Measurements from ENCODE around the gene CDC42EP4. TPM values are rescaled to one million over a fixed set of nuclear protein-coding genes. Genes with fewer than 3 reads are reported as not detected.

CDC42EP4 gene
- total RNA-seq, 1 experiment from 2014 or later = 48.4 TPM

DNA sequence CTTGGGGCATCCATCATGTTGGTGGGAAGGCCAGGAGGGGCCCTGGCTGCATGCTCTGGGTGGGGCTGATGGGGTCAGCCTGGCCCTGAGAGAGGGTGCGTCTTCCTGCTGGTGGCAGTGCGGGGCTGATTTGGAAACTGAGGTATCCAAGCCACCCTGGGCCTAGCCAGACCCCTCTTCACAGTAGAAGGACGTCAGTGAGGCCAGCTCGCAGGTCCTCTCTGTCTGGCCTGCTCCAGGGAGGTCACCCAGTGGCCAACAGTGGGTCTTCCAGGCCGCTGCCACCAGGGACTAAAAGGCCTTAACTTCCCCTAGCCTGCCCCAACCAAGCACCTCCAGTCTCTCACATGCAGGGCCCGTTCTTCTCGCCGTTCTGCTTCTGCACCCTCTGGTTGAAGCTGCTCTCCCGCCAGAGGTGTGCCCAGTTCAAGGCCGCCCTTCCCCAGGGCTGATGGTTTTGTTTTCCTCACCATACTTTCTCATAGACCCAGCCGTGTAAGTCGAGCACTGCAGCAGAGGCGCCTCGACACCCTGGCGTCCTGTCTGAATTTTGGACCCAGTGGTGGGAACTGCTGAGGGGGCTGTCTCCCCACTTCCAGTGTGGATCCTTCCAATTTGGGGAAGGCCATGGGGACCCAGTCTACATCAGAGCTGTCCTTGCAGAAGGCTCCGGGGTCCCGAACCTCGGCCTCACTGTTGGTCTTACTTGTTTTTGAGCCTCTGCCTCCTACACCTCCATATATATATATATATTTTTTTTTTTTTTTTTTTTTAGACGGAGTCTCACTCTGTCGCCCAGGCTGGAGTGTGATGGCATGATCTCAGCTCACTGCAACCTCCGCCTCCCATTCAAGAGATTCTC is 42.9 kb upstream of the CDC42EP4 start:
- H3K27me3 ChIP-seq (ENCODE audit: insufficient read depth, low read depth) = no peaks in the 10 kb centered on the region
- no peaks in the 10 kb centered on the region for H3K9me2 ChIP-seq (ENCODE audit: insufficient read depth)
- no peak overlapping the region for H3K4me3 ChIP-seq
- H4K20me1 ChIP-seq (ENCODE audit: insufficient read depth) = no peaks in the 10 kb centered on the region
- H3K9me3 ChIP-seq (ENCODE audit: insufficient read depth, low read depth) = no peaks in the 10 kb centered on the region
- CTCF ChIA-PET = no interaction called here
- no peaks in the 10 kb centered on the region for H3K79me2 ChIP-seq (ENCODE audit: low read depth)
- POLR2A ChIA-PET (ENCODE audit: unreplicated experiment) = no interaction called here
- no peak for DNase-seq
- H3K4me2 ChIP-seq = no peak overlapping the region
- H3K27ac ChIP-seq = no peak overlapping the region
- intact Hi-C loops (cut with micrococcal nuclease; ENCODE audit: unreplicated experiment) = no loop called here
- H3F3A ChIP-seq (ENCODE audit: insufficient read depth, low read depth) = 0 out of 2 replicates have a peak, but pooled peaks cover 7% of the 10 kb centered on the region
- BruUV-seq (replicated peaks) = no TSS peak
- H2AFZ ChIP-seq = no peak overlapping the region
- peaks cover 1% of the 10 kb centered on the region for H3K4me1 ChIP-seq (replicated peaks; ENCODE audit: insufficient read depth)
- no peaks in the 10 kb centered on the region for H3K36me3 ChIP-seq (ENCODE audit: low read depth)
- no peak for TF ChIP-seq EZH2 (IDR thresholded peaks at IDR 0.05; ENCODE audit: low read depth)
- TF ChIP-seq, protein P1, sequence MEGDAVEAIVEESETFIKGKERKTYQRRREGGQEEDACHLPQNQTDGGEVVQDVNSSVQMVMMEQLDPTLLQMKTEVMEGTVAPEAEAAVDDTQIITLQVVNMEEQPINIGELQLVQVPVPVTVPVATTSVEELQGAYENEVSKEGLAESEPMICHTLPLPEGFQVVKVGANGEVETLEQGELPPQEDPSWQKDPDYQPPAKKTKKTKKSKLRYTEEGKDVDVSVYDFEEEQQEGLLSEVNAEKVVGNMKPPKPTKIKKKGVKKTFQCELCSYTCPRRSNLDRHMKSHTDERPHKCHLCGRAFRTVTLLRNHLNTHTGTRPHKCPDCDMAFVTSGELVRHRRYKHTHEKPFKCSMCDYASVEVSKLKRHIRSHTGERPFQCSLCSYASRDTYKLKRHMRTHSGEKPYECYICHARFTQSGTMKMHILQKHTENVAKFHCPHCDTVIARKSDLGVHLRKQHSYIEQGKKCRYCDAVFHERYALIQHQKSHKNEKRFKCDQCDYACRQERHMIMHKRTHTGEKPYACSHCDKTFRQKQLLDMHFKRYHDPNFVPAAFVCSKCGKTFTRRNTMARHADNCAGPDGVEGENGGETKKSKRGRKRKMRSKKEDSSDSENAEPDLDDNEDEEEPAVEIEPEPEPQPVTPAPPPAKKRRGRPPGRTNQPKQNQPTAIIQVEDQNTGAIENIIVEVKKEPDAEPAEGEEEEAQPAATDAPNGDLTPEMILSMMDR (conservative IDR thresholded peaks at IDR 0.05) = no peak

DNA sequence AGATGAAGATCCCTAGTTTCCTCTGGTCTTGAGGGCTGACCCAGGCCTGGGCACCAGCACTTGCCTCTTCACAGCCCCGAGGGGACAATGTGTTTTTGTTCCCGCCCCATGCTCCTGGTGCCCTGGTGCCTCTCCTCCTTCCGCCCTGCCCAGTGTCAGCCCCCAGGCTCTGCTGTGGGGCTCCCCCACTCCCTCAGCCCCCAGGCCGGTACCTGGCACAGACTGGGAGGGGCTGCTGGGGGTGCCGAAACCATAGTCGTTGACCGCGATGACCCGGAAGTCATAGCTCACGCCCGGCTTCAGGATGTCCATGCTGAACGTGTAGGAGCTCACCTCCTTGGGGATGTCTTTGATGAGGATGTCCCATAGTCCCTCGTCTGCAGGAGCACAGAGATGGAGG is 40.5 kb upstream of the CDC42EP4 start:
- no peak overlapping the region for H2AFZ ChIP-seq
- H3K4me3 ChIP-seq = no peak overlapping the region
- no TSS peak for BruUV-seq (replicated peaks)
- H3K9me3 ChIP-seq (ENCODE audit: insufficient read depth, low read depth) = no peaks in the 10 kb centered on the region
- CTCF ChIA-PET = no interaction called here
- POLR2A ChIA-PET (ENCODE audit: unreplicated experiment) = no interaction called here
- no peaks in the 10 kb centered on the region for H3K36me3 ChIP-seq (ENCODE audit: low read depth)
- 0 out of 2 replicates have a peak, but pooled peaks cover 7% of the 10 kb centered on the region for H3F3A ChIP-seq (ENCODE audit: insufficient read depth, low read depth)
- no peak overlapping the region for H3K4me2 ChIP-seq
- intact Hi-C loops (cut with micrococcal nuclease; ENCODE audit: unreplicated experiment) = no loop called here
- TF ChIP-seq, protein P1 (conservative IDR thresholded peaks at IDR 0.05) = no peak
- TF ChIP-seq EZH2 (IDR thresholded peaks at IDR 0.05; ENCODE audit: low read depth) = no peak
- no peaks in the 10 kb centered on the region for H3K4me1 ChIP-seq (replicated peaks; ENCODE audit: insufficient read depth)
- H3K9me2 ChIP-seq (ENCODE audit: insufficient read depth) = no peaks in the 10 kb centered on the region
- no peak overlapping the region for H3K27ac ChIP-seq
- no peaks in the 10 kb centered on the region for H3K79me2 ChIP-seq (ENCODE audit: low read depth)
- no peaks in the 10 kb centered on the region for H4K20me1 ChIP-seq (ENCODE audit: insufficient read depth)
- no peaks in the 10 kb centered on the region for H3K27me3 ChIP-seq (ENCODE audit: insufficient read depth, low read depth)
- DNase-seq = no peak

GRCh38 chr17:73351764-73352163 is 40.0 kb upstream of the CDC42EP4 start:
- DNase-seq = no peak
- Histone ChIP-seq H3K4me2 (no peak overlapping the region), H3K27ac (no peak overlapping the region), H3K9me2 (ENCODE audit: insufficient read depth) (no peaks in the 10 kb centered on the region), H3K4me3 (no peak overlapping the region), H3F3A (ENCODE audit: insufficient read depth, low read depth) (0 out of 2 replicates have a peak, but pooled peaks cover 7% of the 10 kb centered on the region), H3K36me3 (ENCODE audit: low read depth) (no peaks in the 10 kb centered on the region), H3K79me2 (ENCODE audit: low read depth) (no peaks in the 10 kb centered on the region), H3K27me3 (ENCODE audit: insufficient read depth, low read depth) (no peaks in the 10 kb centered on the region), H3K9me3 (ENCODE audit: insufficient read depth, low read depth) (no peaks in the 10 kb centered on the region), H4K20me1 (ENCODE audit: insufficient read depth) (no peaks in the 10 kb centered on the region), H3K4me1 (replicated peaks; ENCODE audit: insufficient read depth) (no peaks in the 10 kb centered on the region), H2AFZ (no peak overlapping the region)
- POLR2A ChIA-PET (ENCODE audit: unreplicated experiment) = no interaction called here
- intact Hi-C loops (cut with micrococcal nuclease; ENCODE audit: unreplicated experiment) = no loop called here
- TF ChIP-seq EZH2 (IDR thresholded peaks at IDR 0.05; ENCODE audit: low read depth) = no peak
- TF ChIP-seq, protein P1 (conservative IDR thresholded peaks at IDR 0.05) = no peak
- CTCF ChIA-PET = no interaction called here
- BruUV-seq (replicated peaks) = no TSS peak
